Upper lobe of right lung (tissue), 1 donor: Measurements from ENCODE around the gene SCAF11. TPM values are rescaled to one million over a fixed set of nuclear protein-coding genes. Genes with fewer than 3 reads are reported as not detected.

Source experiments
- ATAC-seq: fragments of 200-7000 bp; cut with Tn5 transposase; one replicate; pipeline ENCODE4 v1.9.1; 2020; ENCODE audit warnings: mild to moderate bottlenecking, moderate library complexity
- DNase-seq: peaks from one replicate; pipeline ENCODE4 v3.0.0-alpha.2; 2020
- H3K27ac ChIP-seq: fragments of 200-600 bp; one replicate; pipeline ENCODE4 v1.8.0; 2022
- H3K27me3 ChIP-seq: fragments of 200-600 bp; one replicate; pipeline ENCODE4 v1.8.0; 2022; ENCODE audit warnings: mild to moderate bottlenecking
- H3K36me3 ChIP-seq: fragments of 200-600 bp; one replicate; pipeline ENCODE4 v1.8.0; 2022
- H3K4me1 ChIP-seq: fragments of 200-600 bp; one replicate; pipeline ENCODE4 v1.8.0; 2022
- H3K4me3 ChIP-seq: fragments of 200-600 bp; one replicate; pipeline ENCODE4 v1.8.0; 2022; ENCODE audit warnings: mild to moderate bottlenecking
- H3K9me3 ChIP-seq: fragments of 200-600 bp; one replicate; pipeline ENCODE4 v1.8.0; 2022
- intact Hi-C: fragments of 100-400 bp; cut with DNase I; formaldehyde crosslinking; loops from one replicate; pipeline ENCODE4 v1.11.0; 2022
- total RNA-seq: library from RNA; stranded (reverse); fragmentation: NEBNext Ultra II Directional; extraction: Animal tissue kit (Norgen Biotek cat#: 25700); gene quantifications from one replicate; pipeline ENCODE4 v1.2.1, GENCODE V29; 2021
- TF ChIP-seq, protein P1 (sequence below): fragments of 200-600 bp; IDR thresholded peaks from one replicate; pipeline ENCODE4 v1.8.0; 2022; ENCODE audit warnings: antibody characterized with exemption
- donor health status: DM: no; HTN: yes; CAD: no; lungs with severe emphysema.

Gene SCAF11
- total RNA-seq, 1 donor from 2014 or later, result 119 TPM

DNA sequence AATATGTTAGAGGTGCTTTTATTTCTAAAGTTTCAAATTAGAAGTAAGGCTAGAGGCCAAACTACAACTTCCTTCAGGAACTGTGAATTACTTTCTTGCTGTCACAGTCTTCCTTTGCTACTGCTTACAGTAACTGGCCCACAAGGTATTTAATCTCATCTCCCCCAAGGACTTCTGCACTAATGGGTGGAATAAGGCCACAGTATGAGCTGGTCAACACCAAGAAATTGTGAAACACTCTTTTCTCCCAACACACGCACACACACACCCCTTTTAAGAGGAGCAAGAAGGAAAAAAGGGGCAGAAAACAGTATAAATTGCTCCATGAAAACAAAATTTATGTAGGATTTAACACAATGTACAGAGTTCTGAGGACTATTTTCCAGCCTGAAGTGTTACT is 45.6 kb downstream of the SCAF11 start:
- no peak overlapping the region for H3K4me3 ChIP-seq
- H3K4me1 ChIP-seq, result no peaks in the 10 kb centered on the region
- TF ChIP-seq, protein P1, sequence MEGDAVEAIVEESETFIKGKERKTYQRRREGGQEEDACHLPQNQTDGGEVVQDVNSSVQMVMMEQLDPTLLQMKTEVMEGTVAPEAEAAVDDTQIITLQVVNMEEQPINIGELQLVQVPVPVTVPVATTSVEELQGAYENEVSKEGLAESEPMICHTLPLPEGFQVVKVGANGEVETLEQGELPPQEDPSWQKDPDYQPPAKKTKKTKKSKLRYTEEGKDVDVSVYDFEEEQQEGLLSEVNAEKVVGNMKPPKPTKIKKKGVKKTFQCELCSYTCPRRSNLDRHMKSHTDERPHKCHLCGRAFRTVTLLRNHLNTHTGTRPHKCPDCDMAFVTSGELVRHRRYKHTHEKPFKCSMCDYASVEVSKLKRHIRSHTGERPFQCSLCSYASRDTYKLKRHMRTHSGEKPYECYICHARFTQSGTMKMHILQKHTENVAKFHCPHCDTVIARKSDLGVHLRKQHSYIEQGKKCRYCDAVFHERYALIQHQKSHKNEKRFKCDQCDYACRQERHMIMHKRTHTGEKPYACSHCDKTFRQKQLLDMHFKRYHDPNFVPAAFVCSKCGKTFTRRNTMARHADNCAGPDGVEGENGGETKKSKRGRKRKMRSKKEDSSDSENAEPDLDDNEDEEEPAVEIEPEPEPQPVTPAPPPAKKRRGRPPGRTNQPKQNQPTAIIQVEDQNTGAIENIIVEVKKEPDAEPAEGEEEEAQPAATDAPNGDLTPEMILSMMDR, result no peak
- DNase-seq (no peak), ATAC-seq (no peak)
- intact Hi-C loops, result no loop called here
- no peak overlapping the region for H3K27ac ChIP-seq
- H3K27me3 ChIP-seq, result no peaks in the 10 kb centered on the region
- no peaks in the 10 kb centered on the region for H3K9me3 ChIP-seq
- H3K36me3 ChIP-seq, result peaks cover 75% of the 10 kb centered on the region

DNA sequence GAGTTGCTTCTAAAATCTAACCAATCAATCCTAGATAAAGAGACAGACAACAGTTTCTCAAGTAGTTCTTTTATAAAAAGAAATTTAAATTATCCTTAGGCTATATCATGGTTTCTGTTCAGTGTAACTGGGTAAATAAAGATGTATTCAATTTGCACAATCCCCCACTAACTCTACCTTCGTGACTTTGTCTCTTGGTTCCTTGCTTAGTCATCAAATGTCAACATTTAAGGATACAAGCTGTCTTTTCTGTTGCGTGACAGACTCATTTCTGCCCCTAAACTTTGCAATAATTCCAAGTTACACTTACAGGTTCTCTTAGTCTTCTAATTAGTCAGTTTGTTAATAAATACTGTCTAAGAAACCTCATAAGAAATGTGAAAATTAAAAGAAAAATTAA is 50.6 kb downstream of the SCAF11 start:
- Histone ChIP-seq H3K36me3 (peaks cover 39% of the 10 kb centered on the region), H3K27me3 (no peaks in the 10 kb centered on the region), H3K4me3 (no peak overlapping the region), H3K9me3 (no peaks in the 10 kb centered on the region), H3K27ac (no peak overlapping the region), H3K4me1 (no peaks in the 10 kb centered on the region)
- intact Hi-C loops, result no loop called here
- ATAC-seq, result no peak
- no peak for DNase-seq
- TF ChIP-seq, protein P1, result no peak

DNA sequence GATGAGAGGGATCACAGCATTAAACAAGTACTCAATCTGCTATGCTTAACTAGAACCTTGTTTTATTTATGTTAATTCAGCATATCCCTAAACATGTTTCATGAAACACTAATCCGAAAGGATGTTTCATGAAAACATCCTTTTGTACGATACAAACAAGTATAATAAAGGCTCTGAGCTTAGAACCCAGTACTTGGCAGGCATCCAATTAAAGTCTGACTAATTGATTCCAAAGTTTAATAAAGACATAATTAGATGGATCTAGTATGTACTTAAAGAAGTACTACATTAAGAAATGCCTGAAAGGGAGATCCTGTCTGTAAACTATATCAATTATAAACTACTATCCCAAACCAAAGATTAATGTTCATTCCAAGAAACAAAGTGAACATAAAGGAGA is 51.8 kb downstream of the SCAF11 start:
- ATAC-seq, result no peak
- TF ChIP-seq, protein P1, result no peak
- Histone ChIP-seq H3K27me3 (no peaks in the 10 kb centered on the region), H3K27ac (no peak overlapping the region), H3K36me3 (peaks cover 29% of the 10 kb centered on the region), H3K9me3 (no peaks in the 10 kb centered on the region), H3K4me1 (no peaks in the 10 kb centered on the region), H3K4me3 (no peak overlapping the region)
- DNase-seq, result no peak
- intact Hi-C loops, result no loop called here

DNA sequence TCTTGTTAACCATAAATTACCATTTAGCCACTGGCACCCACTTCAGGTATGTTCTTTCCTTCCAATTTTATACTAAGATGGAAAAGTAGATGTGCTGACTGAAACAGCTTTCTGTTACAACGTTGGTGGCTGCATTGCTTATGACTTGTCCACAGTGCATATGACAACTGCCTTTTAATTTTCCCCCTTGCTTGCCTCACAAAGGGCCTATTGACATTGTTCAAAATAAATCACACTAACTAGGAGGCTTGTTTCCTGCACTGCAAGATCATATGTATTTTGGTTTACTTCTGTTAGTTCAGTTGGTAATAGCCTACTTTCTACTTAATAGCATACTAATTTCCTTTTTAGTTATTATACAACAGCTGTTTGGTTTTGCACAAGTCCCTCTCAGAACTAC is 55.4 kb downstream of the SCAF11 start:
- no peaks in the 10 kb centered on the region for H3K27me3 ChIP-seq
- H3K27ac ChIP-seq, result no peak overlapping the region
- ATAC-seq (no peak), DNase-seq (no peak)
- H3K4me3 ChIP-seq, result no peak overlapping the region
- no peaks in the 10 kb centered on the region for H3K9me3 ChIP-seq
- intact Hi-C loops, result no loop called here
- TF ChIP-seq, protein P1, result no peak
- H3K4me1 ChIP-seq, result no peaks in the 10 kb centered on the region
- peaks cover 39% of the 10 kb centered on the region for H3K36me3 ChIP-seq

DNA sequence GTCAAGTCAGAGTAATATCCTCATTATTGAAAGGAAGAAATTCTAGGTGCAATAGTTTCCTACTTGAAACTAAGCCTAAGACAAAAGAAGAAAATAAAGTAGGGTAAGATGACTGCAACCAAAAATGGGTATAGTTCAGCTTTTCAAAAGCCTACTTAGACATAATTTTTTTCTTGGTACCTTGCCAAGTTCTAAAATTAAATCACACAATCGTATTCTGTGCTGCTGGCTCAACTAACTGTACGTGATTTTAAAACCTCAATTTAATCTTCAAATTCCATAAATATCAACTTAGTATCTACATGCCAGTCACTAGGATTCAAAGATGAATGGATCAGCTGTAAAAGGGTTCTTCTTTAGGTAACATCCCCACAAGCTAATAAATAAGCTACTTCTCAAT is 56.9 kb downstream of the SCAF11 start:
- Histone ChIP-seq H3K27me3 (no peaks in the 10 kb centered on the region), H3K4me1 (no peaks in the 10 kb centered on the region), H3K4me3 (no peak overlapping the region), H3K27ac (no peak overlapping the region), H3K36me3 (peaks cover 54% of the 10 kb centered on the region), H3K9me3 (no peaks in the 10 kb centered on the region)
- DNase-seq (no peak), ATAC-seq (no peak)
- TF ChIP-seq, protein P1, result no peak
- intact Hi-C loops, result no loop called here

DNA sequence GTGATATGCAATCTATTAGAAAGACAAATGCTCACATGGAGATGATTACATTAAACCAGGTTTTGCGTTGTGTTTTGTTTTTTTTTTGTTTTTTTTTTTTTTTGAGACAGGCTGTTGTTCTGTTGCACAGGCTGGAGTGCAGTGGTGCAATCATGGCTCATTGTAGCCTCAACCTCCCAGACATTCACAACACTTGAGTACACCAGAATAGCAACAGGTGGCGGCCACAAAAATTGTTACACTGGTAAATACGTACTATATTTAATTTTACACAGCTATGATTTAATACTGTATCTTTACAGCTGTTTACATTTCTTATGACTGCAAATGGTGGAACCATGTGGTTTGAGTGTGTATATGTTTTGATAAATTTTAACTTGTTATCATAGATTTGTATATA is 60.0 kb downstream of the SCAF11 start:
- Histone ChIP-seq H3K36me3 (peaks cover 79% of the 10 kb centered on the region), H3K27me3 (no peaks in the 10 kb centered on the region), H3K9me3 (no peaks in the 10 kb centered on the region), H3K4me3 (no peak overlapping the region), H3K27ac (no peak overlapping the region), H3K4me1 (no peaks in the 10 kb centered on the region)
- intact Hi-C loops, result no loop called here
- DNase-seq (no peak), ATAC-seq (no peak)
- TF ChIP-seq, protein P1, result no peak
